ENCODE data around the gene LDLRAD3. TPM values are rescaled to one million over a fixed set of nuclear protein-coding genes. Genes with fewer than 3 reads are reported as not detected.

Gene LDLRAD3
- total and polyA plus RNA-seq, 7 donors = 5.9 to 20.7 (median 12.1) TPM

DNA sequence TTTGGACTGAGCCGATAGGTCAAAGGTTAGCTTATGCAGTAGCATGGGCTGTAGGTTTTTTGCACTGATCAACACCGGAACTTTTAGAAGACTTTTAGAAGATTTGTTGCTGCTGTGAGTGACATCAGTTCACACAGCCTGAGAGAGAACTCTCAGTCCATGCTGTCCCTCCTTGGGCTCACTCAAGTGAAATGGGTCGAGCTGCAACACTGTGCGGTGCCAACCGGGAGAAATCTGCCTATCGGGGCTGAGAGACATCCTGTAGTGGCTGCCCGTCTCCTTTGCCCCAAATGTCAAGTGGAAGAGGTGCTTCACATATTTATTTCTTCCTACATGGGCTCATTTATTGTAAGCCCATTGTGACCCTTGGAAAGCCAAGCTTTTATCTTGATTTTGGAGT lies 170.2 kb downstream of the LDLRAD3 start:
- no peak for TF ChIP-seq CTCF (IDR thresholded peaks at IDR 0.05)
- Histone ChIP-seq H3K27ac (no peak overlapping the region), H3K4me1 (no peaks in the 10 kb centered on the region), H3K4me3 (no peak overlapping the region), H3K9me3 (peaks cover 7% of the 10 kb centered on the region), H3K27me3 (ENCODE audit: insufficient read depth in 3 of 3, low read length in 2 of 3) (no peaks in the 10 kb centered on the region), H3K36me3 (ENCODE audit: insufficient read depth in 1 of 2, low read depth in 1 of 2) (no peaks in the 10 kb centered on the region)
- DNase-seq = no peak
- 91 to 99% (median 97%) methylated on average over 7 of the region's 7 CpGs for WGBS, 3 donors
- intact Hi-C loops (cut with DNase I) = no loop called here
- ATAC-seq = no peak

DNA sequence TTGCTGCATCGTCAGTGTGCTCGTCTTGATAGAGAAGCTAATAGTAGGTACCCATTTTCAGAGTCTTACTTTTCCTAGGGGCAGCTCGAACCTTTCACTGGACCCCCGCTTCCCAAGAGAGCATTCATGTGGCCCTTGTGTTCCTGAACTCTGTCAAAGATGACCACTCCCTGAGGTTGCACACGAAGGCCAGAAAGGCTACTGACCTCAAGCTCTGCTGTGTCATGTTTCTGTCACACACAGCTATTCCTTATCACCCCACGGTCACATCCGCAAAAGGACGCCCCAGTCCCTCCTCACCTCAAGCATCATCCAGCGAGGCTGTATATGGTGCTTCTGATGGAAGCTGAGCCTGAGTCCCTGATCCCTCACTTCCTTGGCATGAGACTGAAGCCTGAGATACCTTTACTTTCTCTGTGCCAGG lies 171.5 kb downstream of the LDLRAD3 start:
- H3K4me1 ChIP-seq = no peaks in the 10 kb centered on the region
- H3K27me3 ChIP-seq (ENCODE audit: insufficient read depth in 3 of 3, low read length in 2 of 3) = no peaks in the 10 kb centered on the region
- ATAC-seq = no peak
- H3K4me3 ChIP-seq = no peak overlapping the region
- TF ChIP-seq CTCF (IDR thresholded peaks at IDR 0.05) = no peak
- DNase-seq = no peak
- H3K36me3 ChIP-seq (ENCODE audit: insufficient read depth in 1 of 2, low read depth in 1 of 2) = no peaks in the 10 kb centered on the region
- H3K9me3 ChIP-seq = peaks cover 7% of the 10 kb centered on the region
- intact Hi-C loops (cut with DNase I) = no loop called here
- no peak overlapping the region for H3K27ac ChIP-seq
- WGBS, 3 donors = 97 to 98% (median 98%) methylated on average over 9 of the region's 9 CpGs

- TF ChIP-seq CTCF (IDR thresholded peaks at IDR 0.05) = no peak
- ATAC-seq (no peak), DNase-seq (no peak)
- H3K27me3 ChIP-seq (ENCODE audit: insufficient read depth in 3 of 3, low read length in 2 of 3) = no peaks in the 10 kb centered on the region
- peaks cover 7% of the 10 kb centered on the region for H3K9me3 ChIP-seq
- H3K36me3 ChIP-seq (ENCODE audit: insufficient read depth in 1 of 2, low read depth in 1 of 2) = no peaks in the 10 kb centered on the region
- H3K27ac ChIP-seq = no peak overlapping the region
- H3K4me3 ChIP-seq = no peak overlapping the region
- 74 to 80% (median 75%) methylated on average over 6 of the region's 6 CpGs for WGBS, 3 donors
- intact Hi-C loops (cut with DNase I) = no loop called here
- no peaks in the 10 kb centered on the region for H3K4me1 ChIP-seq
These were observed 172.3 kb downstream of the LDLRAD3 start for GRCh38 chr11:36116161-36116560.

DNA sequence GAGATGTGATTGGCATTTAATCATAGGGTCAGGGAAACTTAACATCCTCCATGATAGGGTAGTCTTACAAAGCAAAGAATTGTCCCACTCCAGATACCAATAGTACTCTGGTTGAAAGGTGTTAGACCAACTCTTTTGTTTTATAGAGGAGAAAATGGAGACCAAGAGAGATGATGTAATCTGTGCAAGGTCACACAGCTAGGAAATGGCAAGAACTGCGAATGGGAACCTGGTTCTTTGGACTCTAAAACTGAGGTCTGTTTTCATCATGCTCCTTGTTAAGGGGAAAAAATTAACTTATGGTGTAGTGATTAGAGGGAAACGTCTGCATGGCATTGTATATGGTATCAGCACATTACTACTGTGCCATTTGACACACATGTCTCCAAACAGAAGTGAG lies 174.2 kb downstream of the LDLRAD3 start:
- intact Hi-C loops (cut with DNase I) = no loop called here
- no peaks in the 10 kb centered on the region for H3K27me3 ChIP-seq (ENCODE audit: insufficient read depth in 3 of 3, low read length in 2 of 3)
- no peak for TF ChIP-seq CTCF (IDR thresholded peaks at IDR 0.05)

GRCh38 chr11:36119300-36119699 lies 175.4 kb downstream of the LDLRAD3 start:
- DNase-seq (no peak), ATAC-seq (no peak)
- H3K27me3 ChIP-seq (ENCODE audit: insufficient read depth in 3 of 3, low read length in 2 of 3) = no peaks in the 10 kb centered on the region
- no peak overlapping the region for H3K4me3 ChIP-seq
- no peaks in the 10 kb centered on the region for H3K36me3 ChIP-seq (ENCODE audit: insufficient read depth in 1 of 2, low read depth in 1 of 2)
- no peak for TF ChIP-seq CTCF (IDR thresholded peaks at IDR 0.05)
- intact Hi-C loops (cut with DNase I) = no loop called here
- H3K4me1 ChIP-seq = peaks cover 13% of the 10 kb centered on the region
- H3K27ac ChIP-seq = no peak overlapping the region
- no peaks in the 10 kb centered on the region for H3K9me3 ChIP-seq

More for the DNA sequence above, 174.2 kb downstream of the LDLRAD3 start:
- H3K36me3 ChIP-seq (ENCODE audit: insufficient read depth in 1 of 2, low read depth in 1 of 2) = no peaks in the 10 kb centered on the region
- no peak overlapping the region for H3K4me3 ChIP-seq
- H3K4me1 ChIP-seq = peaks cover 4% of the 10 kb centered on the region
- ATAC-seq (no peak), DNase-seq (no peak)
- H3K27ac ChIP-seq = no peak overlapping the region
- 82 to 96% (median 86%) methylated on average over 2 of the region's 2 CpGs for WGBS, 3 donors
- peaks cover 5% of the 10 kb centered on the region for H3K9me3 ChIP-seq

Measured in psoas muscle (tissue), 8 donors.